ENCODE data around the gene GPR183.
A peak's percentile ranks its signal among the peaks of the same experiment; 100 is the strongest.

GPR183 gene

GRCh38 chr13:99299256-99299919, 7.8 kb downstream of the GPR183 start:
- Histone ChIP-seq H3K4me3 (no peak overlapping the region), H3K27ac (no peak overlapping the region), H3K9ac (ENCODE audit: insufficient read length) (no peak overlapping the region), H3K9me3 (ENCODE audit: low read depth, low read length) (no peaks in the 10 kb centered on the region), H3K36me3 (ENCODE audit: insufficient read depth, low read length) (no peaks in the 10 kb centered on the region)
- TF ChIP-seq FOXP2 (optimal IDR thresholded peaks at IDR 0.05; ENCODE audit: control extremely low read depth, extremely low read length, insufficient read depth) (no peak), POLR2AphosphoS5 (IDR thresholded peaks at IDR 0.05; ENCODE audit: borderline replicate concordance, low read depth, low read length) (no peak), EZH2 (IDR thresholded peaks at IDR 0.05) (no peak)
- DNase-seq (ENCODE audit: low read depth, low spot score) = no peak

- no peak overlapping the region for H3K9ac ChIP-seq (ENCODE audit: insufficient read length)
- no peak for TF ChIP-seq POLR2AphosphoS5 (IDR thresholded peaks at IDR 0.05; ENCODE audit: borderline replicate concordance, low read depth, low read length)
- TF ChIP-seq EZH2 (IDR thresholded peaks at IDR 0.05) = no peak
- TF ChIP-seq FOXP2 (optimal IDR thresholded peaks at IDR 0.05; ENCODE audit: control extremely low read depth, extremely low read length, insufficient read depth) = no peak
- H3K9me3 ChIP-seq (ENCODE audit: low read depth, low read length) = no peaks in the 10 kb centered on the region
- H3K27ac ChIP-seq = no peak overlapping the region
- DNase-seq (ENCODE audit: low read depth, low spot score) = no peak
- no peak overlapping the region for H3K4me3 ChIP-seq
- no peaks in the 10 kb centered on the region for H3K36me3 ChIP-seq (ENCODE audit: insufficient read depth, low read length)
Observed at GRCh38 chr13:99298056-99298455, 9.1 kb downstream of the GPR183 start.

- no peak overlapping the region for H3K27ac ChIP-seq
- no peak overlapping the region for H3K4me3 ChIP-seq
- DNase-seq (ENCODE audit: low read depth, low spot score) = no peak
- H3K9me3 ChIP-seq (ENCODE audit: low read depth, low read length) = no peaks in the 10 kb centered on the region
- no peak overlapping the region for H3K9ac ChIP-seq (ENCODE audit: insufficient read length)
- TF ChIP-seq POLR2AphosphoS5 (IDR thresholded peaks at IDR 0.05; ENCODE audit: borderline replicate concordance, low read depth, low read length) (no peak), FOXP2 (optimal IDR thresholded peaks at IDR 0.05; ENCODE audit: control extremely low read depth, extremely low read length, insufficient read depth) (no peak), EZH2 (IDR thresholded peaks at IDR 0.05) (no peak)
- H3K36me3 ChIP-seq (ENCODE audit: insufficient read depth, low read length) = no peaks in the 10 kb centered on the region
Observed at GRCh38 chr13:99297331-99297730, 9.9 kb downstream of the GPR183 start.

- peak overlapping the region; percentile 26 for H3K9ac ChIP-seq (ENCODE audit: insufficient read length)
- peak overlapping the region; percentile 21 for H3K4me3 ChIP-seq
- no peak for TF ChIP-seq FOXP2 (optimal IDR thresholded peaks at IDR 0.05; ENCODE audit: control extremely low read depth, extremely low read length, insufficient read depth)
- TF ChIP-seq EZH2 (IDR thresholded peaks at IDR 0.05) = no peak
- no peak for TF ChIP-seq POLR2AphosphoS5 (IDR thresholded peaks at IDR 0.05; ENCODE audit: borderline replicate concordance, low read depth, low read length)
- DNase-seq (ENCODE audit: low read depth, low spot score) = no peak
- no peaks in the 10 kb centered on the region for H3K9me3 ChIP-seq (ENCODE audit: low read depth, low read length)
- H3K27ac ChIP-seq = peak overlapping the region; percentile 90
- no peaks in the 10 kb centered on the region for H3K36me3 ChIP-seq (ENCODE audit: insufficient read depth, low read length)
Observed at GRCh38 chr13:99296398-99296797, 10.8 kb downstream of the GPR183 start.

- Histone ChIP-seq H3K36me3 (ENCODE audit: insufficient read depth, low read length) (no peaks in the 10 kb centered on the region), H3K9ac (ENCODE audit: insufficient read length) (no peak overlapping the region), H3K9me3 (ENCODE audit: low read depth, low read length) (no peaks in the 10 kb centered on the region), H3K27ac (peak overlapping the region; percentile 90; the same call in 1 of the 2 replicates), H3K4me3 (no peak overlapping the region)
- no peak for TF ChIP-seq EZH2 (IDR thresholded peaks at IDR 0.05)
- no peak for TF ChIP-seq POLR2AphosphoS5 (IDR thresholded peaks at IDR 0.05; ENCODE audit: borderline replicate concordance, low read depth, low read length)
- no peak for TF ChIP-seq FOXP2 (optimal IDR thresholded peaks at IDR 0.05; ENCODE audit: control extremely low read depth, extremely low read length, insufficient read depth)
- no peak for DNase-seq (ENCODE audit: low read depth, low spot score)
Observed at GRCh38 chr13:99295488-99296252, 11.5 kb downstream of the GPR183 start.

- DNase-seq (ENCODE audit: low read depth, low spot score) = no peak
- H3K36me3 ChIP-seq (ENCODE audit: insufficient read depth, low read length) = no peaks in the 10 kb centered on the region
- H3K4me3 ChIP-seq = no peak overlapping the region
- no peak for TF ChIP-seq POLR2AphosphoS5 (IDR thresholded peaks at IDR 0.05; ENCODE audit: borderline replicate concordance, low read depth, low read length)
- no peak for TF ChIP-seq EZH2 (IDR thresholded peaks at IDR 0.05)
- no peak for TF ChIP-seq FOXP2 (optimal IDR thresholded peaks at IDR 0.05; ENCODE audit: control extremely low read depth, extremely low read length, insufficient read depth)
- no peaks in the 10 kb centered on the region for H3K9me3 ChIP-seq (ENCODE audit: low read depth, low read length)
- H3K9ac ChIP-seq (ENCODE audit: insufficient read length) = no peak overlapping the region
- peak overlapping the region; percentile 90; the same call in 1 of the 2 replicates for H3K27ac ChIP-seq
Observed at GRCh38 chr13:99294958-99295357, 12.2 kb downstream of the GPR183 start.

GRCh38 chr13:99294198-99294597, 13.0 kb downstream of the GPR183 start:
- Histone ChIP-seq H3K27ac (no peak overlapping the region), H3K36me3 (ENCODE audit: insufficient read depth, low read length) (no peaks in the 10 kb centered on the region)
- TF ChIP-seq FOXP2 (optimal IDR thresholded peaks at IDR 0.05; ENCODE audit: control extremely low read depth, extremely low read length, insufficient read depth) (no peak), EZH2 (IDR thresholded peaks at IDR 0.05) (no peak), POLR2AphosphoS5 (IDR thresholded peaks at IDR 0.05; ENCODE audit: borderline replicate concordance, low read depth, low read length) (no peak)

GRCh38 chr13:99293178-99293577, 14.0 kb downstream of the GPR183 start:
- no peaks in the 10 kb centered on the region for H3K36me3 ChIP-seq (ENCODE audit: insufficient read depth, low read length)
- no peaks in the 10 kb centered on the region for H3K9me3 ChIP-seq (ENCODE audit: low read depth, low read length)
- TF ChIP-seq FOXP2 (optimal IDR thresholded peaks at IDR 0.05; ENCODE audit: control extremely low read depth, extremely low read length, insufficient read depth) (no peak), EZH2 (IDR thresholded peaks at IDR 0.05) (no peak), POLR2AphosphoS5 (IDR thresholded peaks at IDR 0.05; ENCODE audit: borderline replicate concordance, low read depth, low read length) (no peak)
- H3K27ac ChIP-seq = no peak overlapping the region
- H3K9ac ChIP-seq (ENCODE audit: insufficient read length) = no peak overlapping the region
- DNase-seq (ENCODE audit: low read depth, low spot score) = no peak
- no peak overlapping the region for H3K4me3 ChIP-seq

More at GRCh38 chr13:99294198-99294597, 13.0 kb downstream of the GPR183 start:
- DNase-seq (ENCODE audit: low read depth, low spot score) = no peak
- no peak overlapping the region for H3K4me3 ChIP-seq
- H3K9me3 ChIP-seq (ENCODE audit: low read depth, low read length) = no peaks in the 10 kb centered on the region
- no peak overlapping the region for H3K9ac ChIP-seq (ENCODE audit: insufficient read length)

Measured in SK-N-MC (cell line).